AG04449 (cell line): Measurements from ENCODE around the gene CDHR2.

Experiments used
- CTCF ChIA-PET: fragments of 350-600 bp; formaldehyde crosslinking; extraction: SDS; loops from one replicate; lab custom pipeline; 2021; ENCODE audit warnings: antibody characterized with exemption; lab: Yijun Ruan, JAX
- POLR2A ChIA-PET: fragments of 400-600, 350-600 bp; formaldehyde crosslinking; extraction: SDS; loops from one replicate; lab custom pipeline; 2020; ENCODE audit warnings: antibody characterized with exemption, inconsistent platforms; lab: Yijun Ruan, JAX
- DNase-seq: peaks from one replicate; pipeline ENCODE4 v3.0.0-alpha.2; 2010; ENCODE audit warnings: low read depth, low spot score
- H3K4me3 ChIP-seq: 2 replicates; pipeline ENCODE4 v1.5.1; 2011; ENCODE audit warnings: low read depth, mild to moderate bottlenecking, control low read depth, low read length
- TF ChIP-seq, protein P1 (sequence below): IDR thresholded peaks from one replicate; pipeline ENCODE4 v1.5.1; 2011; ENCODE audit warnings: mild to moderate bottlenecking, moderate library complexity, low read length, control low read depth, inconsistent platforms; ENCODE audit not compliant: insufficient read depth; ENCODE audit errors: missing control alignments

The CDHR2 gene

DNA sequence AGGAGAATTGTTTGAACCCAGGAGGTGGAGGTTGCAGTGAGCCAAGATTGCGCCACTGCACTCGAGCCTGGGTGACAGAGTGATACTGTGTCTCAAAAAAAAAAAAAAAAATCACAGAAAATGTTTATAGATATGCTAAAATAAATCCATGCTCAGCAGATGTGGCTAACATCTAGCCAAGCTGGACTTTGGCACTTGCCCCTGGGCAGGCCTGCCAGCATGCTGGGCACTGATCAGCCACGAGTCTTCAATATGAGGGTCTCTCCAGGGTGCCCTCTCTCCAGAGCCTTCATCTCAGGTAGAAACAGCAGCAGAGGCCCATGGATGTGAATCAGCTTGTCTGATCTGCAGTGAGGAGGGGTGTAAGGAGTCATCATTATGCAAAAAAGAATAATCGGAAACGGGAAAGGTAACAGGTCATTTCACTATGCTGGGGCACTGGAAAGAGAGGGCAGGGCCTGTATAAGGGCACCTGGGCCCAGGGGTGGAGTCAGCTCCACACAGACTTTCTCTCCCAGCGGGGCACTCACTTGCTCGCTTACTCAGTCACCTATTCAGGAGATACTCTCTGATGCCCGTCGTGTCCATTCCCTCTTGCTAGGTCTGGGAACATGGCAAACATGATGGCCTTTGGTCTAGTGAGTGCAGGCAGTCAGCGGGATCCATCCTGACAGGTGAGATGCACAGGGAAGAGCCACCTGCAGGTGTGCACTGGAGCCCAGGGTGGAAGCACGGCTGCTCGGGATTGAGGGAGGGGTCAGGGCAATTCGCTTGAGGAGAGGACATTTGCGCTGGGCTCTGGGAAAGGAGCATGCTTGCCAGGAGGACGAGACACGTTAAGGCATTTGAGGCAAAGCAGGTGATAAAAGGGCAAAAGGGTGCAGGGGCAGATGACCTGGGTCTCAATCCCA, 29.1 kb upstream of the CDHR2 start:
- CTCF ChIA-PET, result no interaction called here

DNA sequence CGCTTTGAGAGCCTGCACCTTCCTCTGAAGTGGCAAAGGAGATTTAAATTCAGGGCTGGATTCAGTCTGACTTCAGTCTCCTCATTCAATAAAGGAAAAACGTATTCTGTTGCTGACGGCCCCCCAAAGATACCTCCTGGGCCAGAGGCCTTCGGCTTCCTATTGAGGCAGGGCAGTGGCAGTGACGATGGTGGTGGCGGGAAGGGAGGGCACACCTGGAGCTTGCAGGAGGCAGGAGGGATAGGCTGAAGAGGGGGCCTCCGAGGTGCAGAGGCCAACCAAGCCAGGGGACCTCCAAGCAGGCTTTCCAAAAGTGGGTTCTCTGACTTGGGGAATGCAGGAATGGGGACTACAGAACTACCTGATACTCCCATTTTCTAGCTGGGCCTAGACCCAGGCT, 27.9 kb upstream of the CDHR2 start:
- ChIA-PET CTCF (no interaction called here), POLR2A (no interaction called here)
- TF ChIP-seq, protein P1, sequence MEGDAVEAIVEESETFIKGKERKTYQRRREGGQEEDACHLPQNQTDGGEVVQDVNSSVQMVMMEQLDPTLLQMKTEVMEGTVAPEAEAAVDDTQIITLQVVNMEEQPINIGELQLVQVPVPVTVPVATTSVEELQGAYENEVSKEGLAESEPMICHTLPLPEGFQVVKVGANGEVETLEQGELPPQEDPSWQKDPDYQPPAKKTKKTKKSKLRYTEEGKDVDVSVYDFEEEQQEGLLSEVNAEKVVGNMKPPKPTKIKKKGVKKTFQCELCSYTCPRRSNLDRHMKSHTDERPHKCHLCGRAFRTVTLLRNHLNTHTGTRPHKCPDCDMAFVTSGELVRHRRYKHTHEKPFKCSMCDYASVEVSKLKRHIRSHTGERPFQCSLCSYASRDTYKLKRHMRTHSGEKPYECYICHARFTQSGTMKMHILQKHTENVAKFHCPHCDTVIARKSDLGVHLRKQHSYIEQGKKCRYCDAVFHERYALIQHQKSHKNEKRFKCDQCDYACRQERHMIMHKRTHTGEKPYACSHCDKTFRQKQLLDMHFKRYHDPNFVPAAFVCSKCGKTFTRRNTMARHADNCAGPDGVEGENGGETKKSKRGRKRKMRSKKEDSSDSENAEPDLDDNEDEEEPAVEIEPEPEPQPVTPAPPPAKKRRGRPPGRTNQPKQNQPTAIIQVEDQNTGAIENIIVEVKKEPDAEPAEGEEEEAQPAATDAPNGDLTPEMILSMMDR, result no peak
- DNase-seq, result no peak
- H3K4me3 ChIP-seq, result no peak overlapping the region

More for the DNA sequence above, 29.1 kb upstream of the CDHR2 start:
- POLR2A ChIA-PET, result no interaction called here
- TF ChIP-seq, protein P1, result no peak
- H3K4me3 ChIP-seq, result no peak overlapping the region
- DNase-seq, result no peak

DNA sequence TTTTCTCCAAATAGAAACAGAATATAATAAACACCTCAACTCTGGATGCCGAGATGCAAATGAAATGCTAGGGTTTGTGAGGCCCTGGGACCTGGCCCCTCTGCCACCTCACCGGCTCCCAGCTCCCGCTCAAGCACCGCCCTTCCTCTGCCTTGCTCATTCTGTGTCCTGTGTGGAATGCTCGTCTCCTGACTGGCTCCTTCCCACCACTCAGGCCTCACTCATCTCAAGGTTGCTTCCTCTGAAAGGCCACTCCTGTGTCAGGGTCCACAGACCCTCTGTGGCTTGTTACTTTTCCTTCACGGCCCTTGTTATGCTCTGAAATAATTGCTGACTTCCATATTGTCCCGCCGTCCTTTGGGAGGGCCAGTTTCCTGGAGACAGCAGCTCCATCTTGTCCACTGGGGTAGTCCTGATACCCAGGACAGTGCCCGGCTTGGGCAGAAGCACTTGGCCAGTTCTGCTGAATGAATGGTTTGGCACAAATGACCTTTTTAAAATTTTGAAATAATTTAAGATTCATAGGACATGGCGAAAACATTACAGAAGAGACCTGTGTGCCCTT, 27.4 kb upstream of the CDHR2 start:
- no peak overlapping the region for H3K4me3 ChIP-seq
- CTCF ChIA-PET, result interaction anchor here (1.3 kb wide), 1 partner anchor 73 kb away, joined by 4 read pairs; the partner anchor contains the start of gene FAF2
- TF ChIP-seq, protein P1, result no peak
- POLR2A ChIA-PET, result no interaction called here
- no peak for DNase-seq

DNA sequence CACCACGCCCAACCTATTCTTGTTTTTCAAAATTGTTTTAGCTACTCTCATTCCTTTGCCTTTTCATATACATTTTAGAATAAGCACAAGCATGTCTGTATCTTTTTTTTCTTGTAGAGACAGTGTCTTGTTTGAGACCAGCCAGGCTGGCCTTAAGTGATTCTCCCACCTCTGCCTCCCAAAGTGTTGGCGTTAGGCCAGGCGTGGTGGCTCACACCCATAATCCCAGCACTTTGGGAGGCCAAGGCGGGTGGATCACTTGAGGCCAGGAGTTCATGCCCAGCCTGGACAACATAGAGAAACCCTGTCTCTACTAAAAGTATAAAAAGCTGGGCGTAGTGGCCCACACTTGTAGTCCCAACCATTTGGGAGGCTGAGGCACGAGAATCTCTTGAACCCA, 25.0 kb upstream of the CDHR2 start:
- ChIA-PET CTCF (no interaction called here), POLR2A (interaction anchor here (1.3 kb wide), 1 partner anchor 10 kb away, joined by 5 read pairs; no protein-coding TSS in a partner anchor)
- TF ChIP-seq, protein P1, result no peak
- no peak for DNase-seq
- H3K4me3 ChIP-seq, result no peak overlapping the region

DNA sequence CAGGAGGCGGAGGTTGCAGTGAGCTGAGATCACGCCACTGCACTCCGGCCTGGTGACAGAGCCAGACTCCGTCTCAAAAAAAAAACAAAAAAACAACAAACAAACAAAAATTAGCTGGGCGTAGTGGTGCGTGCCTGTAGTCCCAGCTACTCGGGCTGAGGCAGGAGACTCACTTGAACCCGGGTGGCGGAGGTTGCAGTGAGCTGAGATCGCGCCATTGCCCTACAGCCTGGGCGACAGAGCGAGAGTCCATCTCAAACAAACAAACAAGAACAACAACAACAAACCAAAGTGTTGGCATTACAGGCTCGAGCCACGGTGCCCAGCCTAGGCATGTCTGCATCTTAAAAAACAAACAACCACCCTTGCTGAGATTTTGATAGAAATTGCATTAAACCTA, 24.2 kb upstream of the CDHR2 start:
- ChIA-PET POLR2A (no interaction called here), CTCF (no interaction called here)
- TF ChIP-seq, protein P1, result no peak
- no peak for DNase-seq
- H3K4me3 ChIP-seq, result no peak overlapping the region

DNA sequence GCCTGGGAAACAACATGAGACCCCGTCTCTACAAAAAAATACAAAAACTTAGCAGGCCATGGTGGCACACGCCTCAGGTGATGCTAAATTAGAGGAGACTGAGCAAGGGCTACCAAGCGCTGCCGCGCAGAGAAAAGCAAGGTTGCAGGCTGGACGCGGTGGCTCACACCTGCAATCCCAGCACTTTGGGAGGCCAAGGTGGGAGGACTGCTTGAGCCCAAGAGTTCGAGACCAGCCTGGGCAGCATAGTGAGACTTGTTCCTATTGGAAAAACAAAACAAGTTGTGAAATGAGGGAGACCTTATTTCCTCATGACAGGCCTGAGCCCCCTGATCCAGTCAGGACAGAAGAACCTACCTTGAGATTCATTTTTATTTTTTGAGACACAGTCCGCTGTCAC, 23.5 kb upstream of the CDHR2 start:
- ChIA-PET CTCF (interaction anchor here (1.2 kb wide), 1 partner anchor 78 kb away, joined by 4 read pairs; no protein-coding TSS in a partner anchor), POLR2A (no interaction called here)
- TF ChIP-seq, protein P1, result no peak
- no peak overlapping the region for H3K4me3 ChIP-seq
- DNase-seq, result no peak
